H1 (cell line): Measurements from ENCODE around the gene PC. TPM values are rescaled to one million over a fixed set of nuclear protein-coding genes. Genes with fewer than 3 reads are reported as not detected.

Source experiments
- CTCF ChIA-PET: fragments of 300-600 bp; sonication (Branson Sonifier 250); formaldehyde crosslinking; loops from one replicate; lab custom pipeline; 2021; ENCODE audit not compliant: partially characterized antibody; lab: Charles Lee
- POLR2A ChIA-PET: fragments of 300-600 bp; sonication (Branson Sonifier 250); formaldehyde crosslinking; loops from one replicate; lab custom pipeline; 2021; ENCODE audit warnings: inconsistent platforms; ENCODE audit not compliant: partially characterized antibody; lab: Charles Lee
- DNase-seq, 2 experiments: peaks; one replicate each; pipeline versions ENCODE4 v3.0.0 to v3.0.0-alpha.2; 2010 to 2022; ENCODE audit warnings: low spot score in 2 of 2, low read depth in 1 of 2, mixed read lengths in 1 of 2
- FAIRE-seq: peaks from 2 replicates; lab custom pipeline; 2011; peaks lifted over from hg19 to GRCh38; lab: Jason Lieb, UNC
- H2AFZ ChIP-seq: 2 replicates; pipeline ENCODE4 v1.8.1; 2012; ENCODE audit warnings: low read length, inconsistent platforms
- H2AK5ac ChIP-seq: 2 replicates; pipeline ENCODE4 v1.6.1; 2013; ENCODE audit warnings: low read depth, low read length
- H2BK120ac ChIP-seq: replicated peaks from 2 replicates; pipeline ENCODE3; 2013; ENCODE audit warnings: low read depth, low read length, inconsistent platforms
- H2BK12ac ChIP-seq: 2 replicates; pipeline ENCODE4 v1.6.1; 2013; ENCODE audit warnings: low read depth, low read length
- H2BK15ac ChIP-seq: 2 replicates; pipeline ENCODE4 v1.6.1; 2013; ENCODE audit warnings: low read length
- H2BK20ac ChIP-seq: 2 replicates; pipeline ENCODE4 v1.6.1; 2013; ENCODE audit warnings: low read length
- H2BK5ac ChIP-seq: 2 replicates; pipeline ENCODE4 v1.6.1; 2013; ENCODE audit warnings: low read depth, low read length
- H3K14ac ChIP-seq: 2 replicates; pipeline ENCODE4 v1.6.1; 2013; ENCODE audit warnings: inconsistent platforms; ENCODE audit not compliant: insufficient read length
- H3K18ac ChIP-seq: 2 replicates; pipeline ENCODE4 v1.6.1; 2013; ENCODE audit warnings: low read length; ENCODE audit errors: extremely low read depth
- H3K23ac ChIP-seq: 2 replicates; pipeline ENCODE4 v1.6.1; 2013; ENCODE audit warnings: inconsistent platforms; ENCODE audit not compliant: insufficient read length
- H3K23me2 ChIP-seq: 2 replicates; pipeline ENCODE4 v1.6.1; 2013; ENCODE audit warnings: low read depth, low read length
- H3K27ac ChIP-seq: 2 replicates; pipeline ENCODE4 v1.6.1; 2011; ENCODE audit warnings: low read depth, low read length, inconsistent platforms
- H3K27me3 ChIP-seq, 4 experiments: replicated peaks in 1 of 4; 1 replicate in 1 of 4; 2 replicates in 3 of 4; pipeline versions ENCODE4 v1.6.1 to v1.8.1; 2011 to 2013; ENCODE audit warnings: low read length in 3 of 4, mild to moderate bottlenecking in 3 of 4, inconsistent platforms in 2 of 4, mixed read lengths in 2 of 4, moderate library complexity in 1 of 4; ENCODE audit not compliant: control insufficient read depth in 3 of 4, insufficient read depth in 3 of 4; ENCODE audit errors: extremely low read depth in 1 of 4
- H3K36me3 ChIP-seq, 4 experiments: 2 replicates each; pipeline versions ENCODE4 v1.6.1 to v1.8.1; 2011 to 2013; ENCODE audit warnings: mild to moderate bottlenecking in 4 of 4, low read length in 3 of 4, moderate library complexity in 2 of 4, control low read depth in 1 of 4, inconsistent platforms in 1 of 4; ENCODE audit not compliant: insufficient read depth in 4 of 4, control insufficient read depth in 2 of 4
- H3K4ac ChIP-seq: replicated peaks from 2 replicates; pipeline ENCODE3; 2013; ENCODE audit warnings: low read length, low read depth, mixed read lengths, inconsistent platforms; ENCODE audit not compliant: insufficient read length
- H3K4me1 ChIP-seq, 4 experiments: replicated peaks in 1 of 4; 1 replicate in 1 of 4; 2 replicates in 3 of 4; pipeline versions ENCODE4 v1.6.1 to v1.8.1; 2011 to 2013; ENCODE audit warnings: low read length in 3 of 4, inconsistent platforms in 2 of 4, mixed read lengths in 1 of 4; ENCODE audit not compliant: insufficient read depth in 4 of 4, control insufficient read depth in 3 of 4
- H3K4me2 ChIP-seq, 2 experiments: 2 replicates each; pipeline versions ENCODE4 v1.6.1 to v1.8.1; 2011 to 2013; ENCODE audit warnings: low read depth in 2 of 2, low read length in 2 of 2, control low read depth in 1 of 2, inconsistent platforms in 1 of 2, mild to moderate bottlenecking in 1 of 2; ENCODE audit not compliant: insufficient read depth in 1 of 2
- H3K4me3 ChIP-seq, 4 experiments: fragments of 200-600, 300-600 bp in 1 of 4; sonication (generic), shearing (Covaris generic), sonication (Bioruptor Twin) in 1 of 4; 2 replicates each; pipeline versions ENCODE4 v1.5.1 to v1.8.1; 2011 to 2016; ENCODE audit warnings: low read length in 4 of 4, low read depth in 3 of 4, control low read depth in 2 of 4, inconsistent platforms in 2 of 4, mild to moderate bottlenecking in 2 of 4, mixed read lengths in 1 of 4, moderate library complexity in 1 of 4; ENCODE audit not compliant: insufficient read depth in 2 of 4; ENCODE audit errors: extremely low read depth in 1 of 4
- H3K56ac ChIP-seq: replicated peaks from 2 replicates; pipeline ENCODE3; 2013; ENCODE audit warnings: low read depth, mild to moderate bottlenecking, mixed read lengths, low read length, inconsistent platforms; ENCODE audit not compliant: insufficient read length
- H3K79me1 ChIP-seq: 2 replicates; pipeline ENCODE4 v1.6.1; 2013; ENCODE audit warnings: low read depth, low read length, control low read depth
- H3K79me2 ChIP-seq, 2 experiments: 2 replicates each; pipeline versions ENCODE4 v1.6.1 to v1.8.1; 2012 to 2013; ENCODE audit warnings: low read length in 2 of 2, mild to moderate bottlenecking in 2 of 2, inconsistent platforms in 1 of 2; ENCODE audit not compliant: insufficient read depth in 2 of 2, control insufficient read depth in 1 of 2
- H3K9ac ChIP-seq, 4 experiments: replicated peaks in 1 of 4; 1 replicate in 1 of 4; 2 replicates in 3 of 4; pipeline versions ENCODE4 v1.6.1 to v1.8.1; 2011 to 2013; ENCODE audit warnings: low read depth in 3 of 4, low read length in 3 of 4, control low read depth in 2 of 4, mild to moderate bottlenecking in 2 of 4, moderate library complexity in 2 of 4, inconsistent platforms in 1 of 4; ENCODE audit errors: extremely low read depth in 1 of 4
- H3K9me3 ChIP-seq, 2 experiments: 2 replicates each; pipeline versions ENCODE4 v1.6.1 to v1.8.1; 2012 to 2013; ENCODE audit warnings: mild to moderate bottlenecking in 2 of 2, moderate library complexity in 2 of 2, control low read depth in 1 of 2, inconsistent platforms in 1 of 2, low read depth in 1 of 2, low read length in 1 of 2, mixed read lengths in 1 of 2; ENCODE audit not compliant: insufficient read depth in 2 of 2
- H4K20me1 ChIP-seq, 2 experiments: replicated peaks in 1 of 2; 2 replicates each; pipeline versions ENCODE3 to v1.8.1; 2011 to 2013; ENCODE audit warnings: inconsistent platforms in 2 of 2, low read length in 2 of 2, mild to moderate bottlenecking in 1 of 2; ENCODE audit not compliant: insufficient read depth in 2 of 2, control insufficient read depth in 1 of 2
- H4K5ac ChIP-seq: 2 replicates; pipeline ENCODE4 v1.6.1; 2013; ENCODE audit warnings: low read length, low read depth, mixed read lengths, inconsistent platforms; ENCODE audit not compliant: insufficient read length
- H4K8ac ChIP-seq: 2 replicates; pipeline ENCODE4 v1.8.0; 2013; ENCODE audit warnings: mild to moderate bottlenecking, moderate library complexity, low read length, inconsistent platforms; ENCODE audit not compliant: insufficient read depth; ENCODE audit errors: extremely low read depth
- H4K91ac ChIP-seq: replicated peaks from 2 replicates; pipeline ENCODE3; 2013; ENCODE audit warnings: low read length, mixed read lengths, inconsistent platforms; ENCODE audit not compliant: insufficient read length
- ASH2L ChIP-seq: fragments of 200-600, 300-600 bp; sonication (generic); IDR thresholded peaks from one replicate; pipeline ENCODE4 v1.7.1; 2017; ENCODE audit warnings: low read length
- CHD1 ChIP-seq: IDR thresholded peaks from 2 replicates; pipeline ENCODE4 v1.6.1; 2012; ENCODE audit warnings: low read depth, low read length, improper control_type of control experiment
- HDAC6 ChIP-seq: IDR thresholded peaks from one replicate; pipeline ENCODE4 v1.7.1; 2012; ENCODE audit warnings: low read depth, mild to moderate bottlenecking, inconsistent platforms, low read length, moderate library complexity
- JUN ChIP-seq: IDR thresholded peaks from 2 replicates; pipeline ENCODE4 v1.6.1; 2011; ENCODE audit warnings: low read depth, mild to moderate bottlenecking, improper control_type of control experiment, low read length
- KDM1A ChIP-seq: fragments of 200-600, 300-600 bp; sonication (generic); IDR thresholded peaks from 2 replicates; pipeline ENCODE4 v1.7.1; 2016; ENCODE audit warnings: mild to moderate bottlenecking, low read length, borderline replicate concordance
- PHF8 ChIP-seq: fragments of 200-600 bp; sonication (generic); conservative IDR thresholded peaks from 2 replicates; pipeline ENCODE4 v1.7.1; 2012; ENCODE audit warnings: low read depth, mild to moderate bottlenecking, inconsistent platforms, low read length, moderate library complexity
- SAP30 ChIP-seq: fragments of 300-600 bp; sonication (generic); IDR thresholded peaks from 2 replicates; pipeline ENCODE4 v1.7.1; 2012; ENCODE audit warnings: low read length, moderate library complexity, mild to moderate bottlenecking, inconsistent platforms; ENCODE audit not compliant: insufficient read depth, insufficient replicate concordance
- SIN3A ChIP-seq, 2 experiments: IDR thresholded peaks in 1 of 2; conservative IDR thresholded peaks in 1 of 2; 2 replicates each; pipeline ENCODE4 v1.6.1; 2011 to 2012; ENCODE audit warnings: low read length in 2 of 2, improper control_type of control experiment in 1 of 2, low read depth in 1 of 2, mild to moderate bottlenecking in 1 of 2
- SRF ChIP-seq: IDR thresholded peaks from 2 replicates; pipeline ENCODE4 v1.6.1; 2011; ENCODE audit warnings: mild to moderate bottlenecking, low read depth, low read length, moderate library complexity
- WGBS, 2 experiments: shearing (Covaris generic) in 1 of 2; methylation state at CpG; one replicate each; pipeline versions ENCODE4 v1.1.6 to v1.1.7; 2013 to 2015; ENCODE audit warnings: low lambda C conversion rate in 2 of 2, mixed read lengths in 2 of 2, inconsistent platforms in 1 of 2, low coverage in 1 of 2, missing lambda C conversion rate in 1 of 2; ENCODE audit not compliant: insufficient replicate concordance in 2 of 2, insufficient coverage in 1 of 2, insufficient read length in 1 of 2; ENCODE audit errors: extremely low coverage in 1 of 2, missing lambda C conversion rate in 1 of 2; 5-methylcytosine and 5-hydroxymethylcytosine counted together
- polyA plus RNA-seq, 7 experiments: library from polyadenylated mRNA; depleted of rRNA in 3 of 7; stranded (reverse) in 5 of 7; unstranded in 2 of 7; fragments of >200 nt in 5 of 7; fragments of 200-250 nt in 2 of 7; gene quantifications; 1 replicate in 5 of 7; 2 replicates in 1 of 7; 4 replicates in 1 of 7; pipeline versions ENCODE4 v1.2.1 to v1.2.3, GENCODE V29; 2011 to 2013; ENCODE audit warnings: missing spikeins in 2 of 7, mixed read lengths in 2 of 7
- total RNA-seq: library from RNA; stranded (reverse); fragmentation: NEBNext Ultra II Directional; extraction: Animal tissue kit (Norgen Biotek cat#: 25700); gene quantifications from 2 replicates; pipeline ENCODE4 v1.2.1, GENCODE V29; 2021

Gene PC
- total and polyA plus RNA-seq, 2 of the 8 experiments (the other 6 are each of a cell fraction or from before 2014, with no cell fraction given): 11.5 to 27.5 TPM

GRCh38 chr11:66820381-66820780, 137.8 kb downstream of the PC start:
- Histone ChIP-seq H4K5ac (no peak overlapping the region), H2AK5ac (no peak overlapping the region), H2BK12ac (no peak overlapping the region), H4K8ac (no peak overlapping the region), H2BK15ac (no peak overlapping the region), H3K27me3 (no peaks in the 10 kb centered on the region), H3K4ac (no peak overlapping the region), H2BK120ac (no peak overlapping the region), H2BK5ac (no peak overlapping the region), H3K56ac (no peak overlapping the region), H3K79me1 (no peaks in the 10 kb centered on the region), H2AFZ (no peak overlapping the region), H3K4me1 (no peaks in the 10 kb centered on the region), H3K23me2 (no peaks in the 10 kb centered on the region), H4K20me1 (no peaks in the 10 kb centered on the region), H4K91ac (no peak overlapping the region), H2BK20ac (no peak overlapping the region), H3K18ac (no peak overlapping the region)
- DNase-seq (no peak), FAIRE-seq (no peak)
- CTCF ChIA-PET: interaction anchor here (1.0 to 2.1 kb wide), 3 partner anchors 18 to 128 kb away, joined by 3 to 6 read pairs (median 5); no protein-coding TSS in a partner anchor
- WGBS, 2 experiments: 88% methylated on average over 3 of the region's 3 CpGs; no CpG with 5 or more reads in 1 of the 2 experiments
- TF ChIP-seq SIN3A (conservative IDR thresholded peaks at IDR 0.05 in 1 of 2, IDR thresholded peaks at IDR 0.05 in 1 of 2; ENCODE audit: low read depth in 1 of 2, low read length in 2 of 2): no peak
- no peak for TF ChIP-seq HDAC6
- no peak for TF ChIP-seq PHF8
- no peak for TF ChIP-seq JUN
- no peak for TF ChIP-seq SAP30
- no peak for TF ChIP-seq KDM1A
- no peak for TF ChIP-seq CHD1
- no peak for TF ChIP-seq SRF
- no peak for TF ChIP-seq ASH2L
- TF ChIP-seq, all 59 proteins: peak for 0
- no peak overlapping the region for H3K4me2 ChIP-seq
- H3K14ac ChIP-seq: no peak overlapping the region
- H3K23ac ChIP-seq: no peak overlapping the region
- peaks cover 2 to 12% (median 3%) of the 10 kb centered on the region in 4 experiments; a peak in 3 of 8 replicates for H3K36me3 ChIP-seq
- H3K27ac ChIP-seq: no peak overlapping the region
- H3K9ac ChIP-seq: no peak overlapping the region
- no peaks in the 10 kb centered on the region for H3K79me2 ChIP-seq
- H3K9me3 ChIP-seq: no peaks in the 10 kb centered on the region
- POLR2A ChIA-PET: no interaction called here
- no peak overlapping the region for H3K4me3 ChIP-seq
